HepG2 (cell line): ENCODE data around the gene NUP93. TPM values are rescaled to one million over a fixed set of nuclear protein-coding genes. Genes with fewer than 3 reads are reported as not detected.

ENCODE experiments used
- ATAC-seq: fragments of 200-7000 bp; cut with Tn5 transposase; 3 replicates; pipeline ENCODE4 v1.9.1; 2020; ENCODE audit warnings: mild to moderate bottlenecking, moderate library complexity
- BruUV-seq: library from RNA; stranded (reverse); fragments of 400-500 nt; replicated peaks from 2 replicates; lab custom pipeline; 2021; lab: Mats Ljungman, UMichigan
- CTCF ChIA-PET: fragments of 300-600 bp; formaldehyde crosslinking; extraction: SDS; loops from one replicate; lab custom pipeline; 2021; ENCODE audit warnings: low total read pairs, inconsistent platforms, low intra/inter-chr PET ratio; lab: Yijun Ruan, JAX
- POLR2A ChIA-PET: fragments of 350-600 bp; sonication (Branson Sonifier 250); formaldehyde crosslinking; loops from one replicate; lab custom pipeline; 2020; ENCODE audit warnings: antibody characterized with exemption, inconsistent platforms; lab: Yijun Ruan, JAX
- DNase-seq: peaks from one replicate; pipeline ENCODE4 v3.0.0-alpha.2; 2015; ENCODE audit warnings: low spot score
- FAIRE-seq: peaks from 3 replicates; lab custom pipeline; 2011; peaks lifted over from hg19 to GRCh38; lab: Jason Lieb, UNC
- H2AFZ ChIP-seq: one replicate; pipeline ENCODE4 v1.6.1; 2011; ENCODE audit warnings: low read length, inconsistent platforms
- H3K27ac ChIP-seq: fragments of 300-600 bp; 3 replicates; pipeline ENCODE4 v1.8.0; 2011; ENCODE audit warnings: mixed run types, mild to moderate bottlenecking, mixed read lengths, low read length, inconsistent platforms; ENCODE audit not compliant: insufficient read depth; ENCODE audit errors: extremely low read length
- H3K27me3 ChIP-seq, 2 experiments: fragments of 200-600 bp in 1 of 2; 2 replicates in 1 of 2; 3 replicates in 1 of 2; pipeline versions ENCODE4 v1.6.0 to v1.8.0; 2011; ENCODE audit warnings: low read length in 2 of 2, mild to moderate bottlenecking in 2 of 2, moderate library complexity in 2 of 2, inconsistent platforms in 1 of 2; ENCODE audit not compliant: insufficient read depth in 2 of 2, control insufficient read depth in 1 of 2
- H3K36me3 ChIP-seq, 2 experiments: fragments of 200-600 bp in 1 of 2; replicated peaks in 1 of 2; 2 replicates in 1 of 2; 3 replicates in 1 of 2; pipeline versions ENCODE4 v1.5.1 to v1.8.0; 2011; ENCODE audit warnings: low read length in 2 of 2, inconsistent platforms in 1 of 2; ENCODE audit not compliant: insufficient read depth in 2 of 2, control insufficient read depth in 1 of 2
- H3K4me1 ChIP-seq: 2 replicates; pipeline ENCODE4 v1.5.1; 2012; ENCODE audit warnings: low read length, inconsistent platforms; ENCODE audit not compliant: insufficient read depth
- H3K4me2 ChIP-seq: 2 replicates; pipeline ENCODE4 v1.6.0; 2011; ENCODE audit warnings: low read depth, low read length, inconsistent platforms
- H3K4me3 ChIP-seq, 3 experiments: fragments of 200-600 bp in 1 of 3; sonication (generic), shearing (Covaris generic) in 1 of 3; replicated peaks in 1 of 3; 2 replicates each; pipeline ENCODE4 v1.5.1; 2011 to 2016; ENCODE audit warnings: low read length in 3 of 3, inconsistent platforms in 2 of 3, low read depth in 2 of 3, mild to moderate bottlenecking in 2 of 3, control low read depth in 1 of 3, mixed read lengths in 1 of 3; ENCODE audit not compliant: insufficient read depth in 1 of 3
- H3K79me2 ChIP-seq: one replicate; pipeline ENCODE4 v1.6.1; 2011; ENCODE audit warnings: low read length, inconsistent platforms; ENCODE audit not compliant: insufficient read depth
- H3K9ac ChIP-seq: 2 replicates; pipeline ENCODE4 v1.6.0; 2011; ENCODE audit warnings: mild to moderate bottlenecking, low read depth, low read length, inconsistent platforms; ENCODE audit not compliant: insufficient read depth
- H3K9me3 ChIP-seq: 2 replicates; pipeline ENCODE4 v1.5.1; 2012; ENCODE audit warnings: mild to moderate bottlenecking, low read length
- H4K20me1 ChIP-seq: 2 replicates; pipeline ENCODE4 v1.6.0; 2011; ENCODE audit warnings: inconsistent platforms, mild to moderate bottlenecking, low read length, moderate library complexity; ENCODE audit not compliant: insufficient read depth
- E2F1 ChIP-seq: sonication (generic); formaldehyde crosslinking; IDR thresholded peaks from 2 replicates; pipeline ENCODE4 v1.5.0; 2020; ENCODE audit warnings: missing genetic modification reagents
- KDM2A ChIP-seq: sonication (generic); formaldehyde crosslinking; IDR thresholded peaks from 2 replicates; pipeline ENCODE4 v1.4.0; 2020; ENCODE audit warnings: low read depth, missing genetic modification reagents, borderline replicate concordance
- MBNL3 ChIP-seq: fragments of 250-450 bp; sonication (Bioruptor Pico); conservative IDR thresholded peaks from 2 replicates; pipeline ENCODE4 v1.8.0; 2022; ENCODE audit warnings: mild to moderate bottlenecking, inconsistent platforms
- STAT5B ChIP-seq: sonication (generic); formaldehyde crosslinking; IDR thresholded peaks from 2 replicates; pipeline ENCODE4 v1.4.0; 2020; ENCODE audit warnings: missing genetic modification reagents
- TERF1 ChIP-seq: sonication (generic); formaldehyde crosslinking; IDR thresholded peaks from 2 replicates; pipeline ENCODE4 v1.8.0; 2022; ENCODE audit warnings: mild to moderate bottlenecking, missing genetic modification reagents, moderate library complexity
- THAP11 ChIP-seq: IDR thresholded peaks from 2 replicates; pipeline ENCODE4 v1.6.1; 2016; ENCODE audit warnings: missing biosample characterization, missing genetic modification reagents
- TP53 ChIP-seq: sonication (generic); formaldehyde crosslinking; conservative IDR thresholded peaks from 2 replicates; pipeline ENCODE4 v1.4.0; 2020; ENCODE audit warnings: missing genetic modification reagents
- ZNF501 ChIP-seq: sonication (generic); formaldehyde crosslinking; IDR thresholded peaks from 2 replicates; pipeline ENCODE4 v1.5.1; 2020; ENCODE audit warnings: mild to moderate bottlenecking, moderate library complexity, missing genetic modification reagents
- ZZZ3 ChIP-seq: sonication (generic); formaldehyde crosslinking; IDR thresholded peaks from 2 replicates; pipeline ENCODE4 v1.4.0; 2020; ENCODE audit warnings: missing genetic modification reagents, mild to moderate bottlenecking, borderline replicate concordance
- WGBS: methylation state at CpG from one replicate; pipeline ENCODE4 v1.1.6; 2017; ENCODE audit warnings: low lambda C conversion rate; 5-methylcytosine and 5-hydroxymethylcytosine counted together
- in situ Hi-C: cut with HindIII; loops from 2 replicates; pipeline ENCODE4 v1.10.0; 2017; ENCODE audit warnings: low pct_unique_long_range_greater_than_20kb; ENCODE audit not compliant: extremely low pct_ligation_motif_present
- intact Hi-C: fragments of 100-400 bp; cut with micrococcal nuclease; formaldehyde crosslinking; loops from one replicate; pipeline ENCODE4 v1.10.0; 2022; ENCODE audit not compliant: unreplicated experiment
- polyA plus RNA-seq, 8 experiments: library from polyadenylated mRNA; depleted of rRNA in 3 of 8; stranded (reverse) in 7 of 8; unstranded in 1 of 8; fragments of >200 nt; fragmentation: Illumina TruSeq in 4 of 8; extraction: Trizol in 4 of 8; gene quantifications; 2 replicates each; pipeline versions ENCODE4 v1.2.1 to v1.2.3, GENCODE V29; 2011 to 2016; ENCODE audit warnings: low read depth in 4 of 8, missing spikeins in 1 of 8, mixed read lengths in 1 of 8; ENCODE audit not compliant: insufficient read depth in 1 of 8
- total RNA-seq, 5 experiments: library from RNA; depleted of rRNA; stranded (reverse); fragments of >200 nt; fragmentation: Illumina TruSeq; extraction: Trizol; gene quantifications; 2 replicates each; pipeline ENCODE4 v1.2.3, GENCODE V29; 2016; ENCODE audit warnings: low read depth in 1 of 5
- TF ChIP-seq, protein P1 (sequence below): sonication (generic); formaldehyde crosslinking; IDR thresholded peaks from 2 replicates; pipeline ENCODE4 v1.8.0; 2022; ENCODE audit warnings: missing genetic modification reagents, mild to moderate bottlenecking, inconsistent platforms, borderline replicate concordance
- TF ChIP-seq, protein P2 (sequence below): sonication (generic); formaldehyde crosslinking; IDR thresholded peaks from 2 replicates; pipeline ENCODE4 v1.9.0; 2021; ENCODE audit warnings: mild to moderate bottlenecking, missing genetic modification reagents
- TF ChIP-seq, protein P3 (sequence below): sonication (generic); formaldehyde crosslinking; IDR thresholded peaks from 2 replicates; pipeline ENCODE4 v1.5.0; 2020; ENCODE audit warnings: mild to moderate bottlenecking, missing genetic modification reagents

NUP93 gene
- total and polyA plus RNA-seq, 2 of the 13 experiments (the other 11 are each of a cell fraction or from before 2014, with no cell fraction given) = 58.5 to 140 TPM

DNA sequence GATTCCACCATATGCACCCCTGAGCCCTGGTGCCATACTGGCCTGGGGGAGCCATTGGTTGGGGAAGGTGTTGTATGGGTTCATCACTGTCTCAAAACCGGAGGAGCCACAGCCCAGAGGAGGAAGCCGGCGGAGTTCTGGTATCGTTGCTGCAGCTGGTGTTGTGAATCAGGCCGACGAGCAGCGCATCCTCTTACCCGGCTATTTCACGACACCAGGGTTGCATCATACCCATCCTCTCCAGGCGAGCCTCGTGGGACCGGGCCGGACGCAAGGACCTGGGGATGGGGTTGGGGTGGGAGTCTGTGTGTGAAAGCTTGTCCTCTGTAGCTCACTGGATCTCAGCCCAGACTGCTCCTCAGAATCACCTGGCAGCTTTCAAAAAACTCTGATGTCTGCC lies 128.4 kb downstream of the NUP93 start:
- Histone ChIP-seq H3K4me1 (peaks cover 80% of the 10 kb centered on the region), H3K4me2 (no peak overlapping the region), H3K9ac (no peak overlapping the region), H3K27me3 (no peaks in the 10 kb centered on the region), H2AFZ (no peak overlapping the region), H3K79me2 (no peaks in the 10 kb centered on the region), H3K36me3 (no peaks in the 10 kb centered on the region), H3K9me3 (no peaks in the 10 kb centered on the region), H3K27ac (no peak overlapping the region), H3K4me3 (no peak overlapping the region), H4K20me1 (no peaks in the 10 kb centered on the region)
- ChIA-PET CTCF (no interaction called here), POLR2A (interaction anchor here (4.3 kb wide), 1 partner anchor 8 kb away, joined by 28 read pairs; no protein-coding TSS in a partner anchor)
- DNase-seq (no peak), ATAC-seq (no peak), FAIRE-seq (no peak)
- no TSS peak for BruUV-seq
- intact Hi-C loops (no loop called here), in situ Hi-C loops (no loop called here)
- WGBS = 94% methylated on average over 13 of the region's 14 CpGs
- no peak for TF ChIP-seq ZNF501 (CRISPR knock-in tag)
- TF ChIP-seq THAP11 (CRISPR knock-in tag) = no peak
- TF ChIP-seq ZZZ3 = no peak
- no peak for TF ChIP-seq TP53 (CRISPR knock-in tag)
- TF ChIP-seq, protein P1, sequence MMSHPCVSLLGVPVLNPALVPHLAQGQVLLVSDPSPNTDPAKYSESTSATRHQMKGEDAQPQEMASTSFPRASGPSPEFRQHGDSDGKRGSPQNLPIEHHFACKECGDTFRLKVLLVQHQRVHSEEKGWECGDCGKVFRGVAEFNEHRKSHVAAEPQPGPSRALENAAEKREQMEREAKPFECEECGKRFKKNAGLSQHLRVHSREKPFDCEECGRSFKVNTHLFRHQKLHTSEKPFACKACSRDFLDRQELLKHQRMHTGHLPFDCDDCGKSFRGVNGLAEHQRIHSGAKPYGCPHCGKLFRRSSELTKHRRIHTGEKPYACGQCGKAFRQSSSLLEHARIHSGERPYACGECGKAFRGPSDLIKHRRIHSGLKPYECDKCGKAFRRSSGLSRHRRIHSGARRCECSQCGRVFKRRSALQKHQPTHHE (CRISPR knock-in tag) = no peak
- TF ChIP-seq, protein P2, sequence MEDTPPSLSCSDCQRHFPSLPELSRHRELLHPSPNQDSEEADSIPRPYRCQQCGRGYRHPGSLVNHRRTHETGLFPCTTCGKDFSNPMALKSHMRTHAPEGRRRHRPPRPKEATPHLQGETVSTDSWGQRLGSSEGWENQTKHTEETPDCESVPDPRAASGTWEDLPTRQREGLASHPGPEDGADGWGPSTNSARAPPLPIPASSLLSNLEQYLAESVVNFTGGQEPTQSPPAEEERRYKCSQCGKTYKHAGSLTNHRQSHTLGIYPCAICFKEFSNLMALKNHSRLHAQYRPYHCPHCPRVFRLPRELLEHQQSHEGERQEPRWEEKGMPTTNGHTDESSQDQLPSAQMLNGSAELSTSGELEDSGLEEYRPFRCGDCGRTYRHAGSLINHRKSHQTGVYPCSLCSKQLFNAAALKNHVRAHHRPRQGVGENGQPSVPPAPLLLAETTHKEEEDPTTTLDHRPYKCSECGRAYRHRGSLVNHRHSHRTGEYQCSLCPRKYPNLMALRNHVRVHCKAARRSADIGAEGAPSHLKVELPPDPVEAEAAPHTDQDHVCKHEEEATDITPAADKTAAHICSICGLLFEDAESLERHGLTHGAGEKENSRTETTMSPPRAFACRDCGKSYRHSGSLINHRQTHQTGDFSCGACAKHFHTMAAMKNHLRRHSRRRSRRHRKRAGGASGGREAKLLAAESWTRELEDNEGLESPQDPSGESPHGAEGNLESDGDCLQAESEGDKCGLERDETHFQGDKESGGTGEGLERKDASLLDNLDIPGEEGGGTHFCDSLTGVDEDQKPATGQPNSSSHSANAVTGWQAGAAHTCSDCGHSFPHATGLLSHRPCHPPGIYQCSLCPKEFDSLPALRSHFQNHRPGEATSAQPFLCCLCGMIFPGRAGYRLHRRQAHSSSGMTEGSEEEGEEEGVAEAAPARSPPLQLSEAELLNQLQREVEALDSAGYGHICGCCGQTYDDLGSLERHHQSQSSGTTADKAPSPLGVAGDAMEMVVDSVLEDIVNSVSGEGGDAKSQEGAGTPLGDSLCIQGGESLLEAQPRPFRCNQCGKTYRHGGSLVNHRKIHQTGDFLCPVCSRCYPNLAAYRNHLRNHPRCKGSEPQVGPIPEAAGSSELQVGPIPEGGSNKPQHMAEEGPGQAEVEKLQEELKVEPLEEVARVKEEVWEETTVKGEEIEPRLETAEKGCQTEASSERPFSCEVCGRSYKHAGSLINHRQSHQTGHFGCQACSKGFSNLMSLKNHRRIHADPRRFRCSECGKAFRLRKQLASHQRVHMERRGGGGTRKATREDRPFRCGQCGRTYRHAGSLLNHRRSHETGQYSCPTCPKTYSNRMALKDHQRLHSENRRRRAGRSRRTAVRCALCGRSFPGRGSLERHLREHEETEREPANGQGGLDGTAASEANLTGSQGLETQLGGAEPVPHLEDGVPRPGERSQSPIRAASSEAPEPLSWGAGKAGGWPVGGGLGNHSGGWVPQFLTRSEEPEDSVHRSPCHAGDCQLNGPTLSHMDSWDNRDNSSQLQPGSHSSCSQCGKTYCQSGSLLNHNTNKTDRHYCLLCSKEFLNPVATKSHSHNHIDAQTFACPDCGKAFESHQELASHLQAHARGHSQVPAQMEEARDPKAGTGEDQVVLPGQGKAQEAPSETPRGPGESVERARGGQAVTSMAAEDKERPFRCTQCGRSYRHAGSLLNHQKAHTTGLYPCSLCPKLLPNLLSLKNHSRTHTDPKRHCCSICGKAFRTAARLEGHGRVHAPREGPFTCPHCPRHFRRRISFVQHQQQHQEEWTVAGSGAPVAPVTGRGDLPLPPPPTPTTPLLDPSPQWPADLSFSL (CRISPR knock-in tag) = no peak
- TF ChIP-seq TERF1 (CRISPR knock-in tag) = no peak
- TF ChIP-seq, protein P3, sequence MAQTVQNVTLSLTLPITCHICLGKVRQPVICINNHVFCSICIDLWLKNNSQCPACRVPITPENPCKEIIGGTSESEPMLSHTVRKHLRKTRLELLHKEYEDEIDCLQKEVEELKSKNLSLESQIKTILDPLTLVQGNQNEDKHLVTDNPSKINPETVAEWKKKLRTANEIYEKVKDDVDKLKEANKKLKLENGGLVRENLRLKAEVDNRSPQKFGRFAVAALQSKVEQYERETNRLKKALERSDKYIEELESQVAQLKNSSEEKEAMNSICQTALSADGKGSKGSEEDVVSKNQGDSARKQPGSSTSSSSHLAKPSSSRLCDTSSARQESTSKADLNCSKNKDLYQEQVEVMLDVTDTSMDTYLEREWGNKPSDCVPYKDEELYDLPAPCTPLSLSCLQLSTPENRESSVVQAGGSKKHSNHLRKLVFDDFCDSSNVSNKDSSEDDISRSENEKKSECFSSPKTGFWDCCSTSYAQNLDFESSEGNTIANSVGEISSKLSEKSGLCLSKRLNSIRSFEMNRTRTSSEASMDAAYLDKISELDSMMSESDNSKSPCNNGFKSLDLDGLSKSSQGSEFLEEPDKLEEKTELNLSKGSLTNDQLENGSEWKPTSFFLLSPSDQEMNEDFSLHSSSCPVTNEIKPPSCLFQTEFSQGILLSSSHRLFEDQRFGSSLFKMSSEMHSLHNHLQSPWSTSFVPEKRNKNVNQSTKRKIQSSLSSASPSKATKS (CRISPR knock-in tag) = no peak
- no peak for TF ChIP-seq STAT5B (CRISPR knock-in tag)
- TF ChIP-seq MBNL3 (CRISPR knock-in tag) = no peak
- TF ChIP-seq KDM2A (CRISPR knock-in tag) = no peak
- TF ChIP-seq E2F1 (CRISPR knock-in tag) = no peak
